ENCODE measurements around the gene CYTL1. TPM values are rescaled to one million over a fixed set of nuclear protein-coding genes. Genes with fewer than 3 reads are reported as not detected.
"Not testable (repeated sequence)": the region's sequence is repeated elsewhere in the genome, so short reads cannot be mapped to it uniquely, and the experiment has no call there.

The CYTL1 gene
- total RNA-seq, 4 donors from 2014 or later = 0.51 to 15.9 (median 9.8) TPM

DNA sequence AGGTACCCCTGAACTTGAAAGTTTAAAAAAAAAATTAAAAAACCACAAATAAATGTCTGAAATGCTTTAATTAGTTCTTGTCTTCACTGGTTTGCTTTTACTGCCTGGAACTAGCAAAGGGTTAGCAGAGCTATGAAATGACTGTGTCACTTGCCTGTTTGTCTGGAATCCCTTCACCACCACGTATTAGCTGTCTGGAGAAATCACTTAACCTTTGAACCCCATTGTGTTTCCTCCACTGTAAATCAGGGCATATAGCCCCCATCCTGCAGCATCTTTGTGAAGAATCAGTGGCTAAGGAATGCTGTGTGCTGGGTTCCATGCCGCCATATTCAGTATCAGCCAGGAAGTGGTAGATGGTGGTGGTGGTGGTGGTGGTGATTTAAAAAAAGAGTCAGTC is 6.3 kb downstream of the CYTL1 start:
- no peak for DNase-seq
- Histone ChIP-seq H3K9me3 (no peaks in the 10 kb centered on the region), H3K4me3 (no peak overlapping the region), H3K36me3 (no peaks in the 10 kb centered on the region), H3K27me3 (no peaks in the 10 kb centered on the region), H3K4me1 (no peaks in the 10 kb centered on the region), H3K27ac (no peak overlapping the region)
- intact Hi-C loops (cut with DNase I; ENCODE audit: low total_unique reads) = no loop called here
- TF ChIP-seq, protein P1, sequence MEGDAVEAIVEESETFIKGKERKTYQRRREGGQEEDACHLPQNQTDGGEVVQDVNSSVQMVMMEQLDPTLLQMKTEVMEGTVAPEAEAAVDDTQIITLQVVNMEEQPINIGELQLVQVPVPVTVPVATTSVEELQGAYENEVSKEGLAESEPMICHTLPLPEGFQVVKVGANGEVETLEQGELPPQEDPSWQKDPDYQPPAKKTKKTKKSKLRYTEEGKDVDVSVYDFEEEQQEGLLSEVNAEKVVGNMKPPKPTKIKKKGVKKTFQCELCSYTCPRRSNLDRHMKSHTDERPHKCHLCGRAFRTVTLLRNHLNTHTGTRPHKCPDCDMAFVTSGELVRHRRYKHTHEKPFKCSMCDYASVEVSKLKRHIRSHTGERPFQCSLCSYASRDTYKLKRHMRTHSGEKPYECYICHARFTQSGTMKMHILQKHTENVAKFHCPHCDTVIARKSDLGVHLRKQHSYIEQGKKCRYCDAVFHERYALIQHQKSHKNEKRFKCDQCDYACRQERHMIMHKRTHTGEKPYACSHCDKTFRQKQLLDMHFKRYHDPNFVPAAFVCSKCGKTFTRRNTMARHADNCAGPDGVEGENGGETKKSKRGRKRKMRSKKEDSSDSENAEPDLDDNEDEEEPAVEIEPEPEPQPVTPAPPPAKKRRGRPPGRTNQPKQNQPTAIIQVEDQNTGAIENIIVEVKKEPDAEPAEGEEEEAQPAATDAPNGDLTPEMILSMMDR (IDR thresholded peaks at IDR 0.05) = no peak
- TF ChIP-seq POLR2A (IDR thresholded peaks at IDR 0.05) = no peak

DNA sequence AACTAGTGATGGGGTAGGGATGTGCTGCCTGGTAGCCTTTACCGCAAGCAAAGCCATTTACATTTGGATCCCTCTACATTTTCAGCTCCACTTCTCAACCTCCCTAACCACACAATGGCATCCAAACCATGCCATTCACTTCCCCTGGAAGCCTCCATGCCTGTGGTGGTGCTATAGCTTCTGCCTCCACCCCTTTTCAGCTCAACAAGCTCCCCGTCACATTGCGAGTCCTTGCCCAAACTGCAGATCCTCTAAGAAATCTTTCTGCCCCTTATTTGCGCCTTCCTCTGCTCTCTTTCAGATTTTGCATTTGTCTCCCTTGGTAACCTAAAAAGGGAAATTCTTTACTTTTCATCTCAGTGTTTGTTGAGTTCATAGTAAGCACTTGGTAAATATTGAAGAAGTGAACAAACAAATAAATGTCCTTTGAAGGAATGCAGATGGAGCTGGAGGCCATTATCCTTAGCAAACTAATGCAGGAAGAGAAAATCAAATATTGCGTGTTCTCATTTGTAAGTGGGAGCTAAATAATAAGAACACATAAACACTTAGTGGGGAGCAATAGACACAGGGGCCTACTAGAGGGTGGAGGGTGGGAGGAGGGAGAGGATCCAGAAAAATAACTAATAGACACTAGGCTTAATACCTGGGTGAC is 6.9 kb downstream of the CYTL1 start:
- intact Hi-C loops (cut with DNase I; ENCODE audit: low total_unique reads) = no loop called here
- TF ChIP-seq, protein P1 (IDR thresholded peaks at IDR 0.05) = no peak
- no peak for TF ChIP-seq POLR2A (IDR thresholded peaks at IDR 0.05)
- no peak overlapping the region for H3K27ac ChIP-seq
- no peaks in the 10 kb centered on the region for H3K4me1 ChIP-seq
- no peak overlapping the region for H3K4me3 ChIP-seq
- H3K36me3 ChIP-seq = no peaks in the 10 kb centered on the region
- H3K27me3 ChIP-seq = no peaks in the 10 kb centered on the region
- DNase-seq = no peak
- no peaks in the 10 kb centered on the region for H3K9me3 ChIP-seq

DNA sequence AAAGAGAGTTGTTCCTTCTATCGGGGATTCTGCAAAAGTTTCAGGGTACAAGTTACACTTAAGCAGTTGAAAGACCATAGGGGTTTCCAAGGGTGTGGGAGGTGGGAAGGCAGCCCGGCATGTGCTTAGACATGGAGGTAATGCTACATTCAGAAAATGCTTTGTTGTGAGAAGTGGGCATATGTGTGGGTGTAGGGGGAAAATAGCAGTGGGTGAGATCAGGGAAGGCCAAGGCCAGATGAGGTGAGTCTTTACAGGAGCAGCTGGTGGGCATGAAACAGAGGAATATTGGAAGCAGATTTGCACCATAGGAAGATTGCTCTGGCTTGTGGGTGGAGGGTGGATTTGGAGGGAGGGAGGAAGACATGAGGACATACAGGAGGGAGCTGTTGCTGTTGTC is 8.3 kb downstream of the CYTL1 start:
- Histone ChIP-seq H3K4me3 (no peak overlapping the region), H3K4me1 (no peaks in the 10 kb centered on the region), H3K36me3 (no peaks in the 10 kb centered on the region), H3K27me3 (no peaks in the 10 kb centered on the region), H3K9me3 (no peaks in the 10 kb centered on the region), H3K27ac (no peak overlapping the region)
- DNase-seq = no peak
- no peak for TF ChIP-seq POLR2A (IDR thresholded peaks at IDR 0.05)
- TF ChIP-seq, protein P1 (IDR thresholded peaks at IDR 0.05) = no peak
- intact Hi-C loops (cut with DNase I; ENCODE audit: low total_unique reads) = no loop called here

DNA sequence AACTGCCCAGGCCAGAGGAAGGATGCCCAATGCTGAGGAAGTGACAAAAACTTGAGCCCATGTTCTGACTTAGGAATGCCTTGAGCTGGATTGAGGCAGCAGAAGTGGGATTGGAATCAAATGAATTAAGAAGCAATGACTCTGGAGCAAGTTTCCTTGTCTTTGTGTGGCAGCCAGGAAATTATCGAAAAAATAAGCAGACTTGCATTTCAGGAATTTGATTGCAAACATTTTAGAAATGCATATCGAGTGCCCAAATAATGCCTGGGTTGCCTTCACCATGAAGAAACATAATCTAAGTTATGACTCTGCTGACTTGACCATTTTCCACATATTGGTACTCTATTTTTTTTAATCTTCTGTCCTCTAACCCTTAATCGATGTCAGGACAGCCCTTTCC is 9.5 kb downstream of the CYTL1 start:
- no peak overlapping the region for H3K27ac ChIP-seq
- H3K4me3 ChIP-seq = no peak overlapping the region
- no peak for DNase-seq
- H3K27me3 ChIP-seq = no peaks in the 10 kb centered on the region
- no peak for TF ChIP-seq POLR2A (IDR thresholded peaks at IDR 0.05)
- TF ChIP-seq, protein P1 (IDR thresholded peaks at IDR 0.05) = no peak
- H3K36me3 ChIP-seq = no peaks in the 10 kb centered on the region
- H3K9me3 ChIP-seq = no peaks in the 10 kb centered on the region
- no peaks in the 10 kb centered on the region for H3K4me1 ChIP-seq
- intact Hi-C loops (cut with DNase I; ENCODE audit: low total_unique reads) = no loop called here

DNA sequence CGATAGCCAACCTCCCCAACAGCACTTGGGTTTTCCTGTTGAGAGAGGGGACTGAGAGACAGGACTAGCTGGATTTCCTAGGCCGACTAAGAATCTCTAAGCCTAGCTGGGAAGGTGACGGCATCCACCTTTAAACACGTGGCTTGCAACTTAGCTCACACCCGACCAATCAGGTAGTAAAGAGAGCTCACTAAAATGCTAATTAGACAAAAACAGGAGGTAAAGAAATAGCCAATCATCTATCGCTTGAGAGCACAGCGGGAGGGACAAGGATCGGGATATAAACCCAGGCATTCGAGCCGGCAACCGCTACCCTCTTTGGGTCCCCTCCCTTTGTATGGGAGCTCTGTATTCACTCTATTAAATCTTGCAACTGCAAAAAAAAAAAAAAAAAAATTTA is 12.3 kb downstream of the CYTL1 start:
- intact Hi-C loops (cut with DNase I; ENCODE audit: low total_unique reads); DNase-seq: not testable (repeated sequence)

DNA sequence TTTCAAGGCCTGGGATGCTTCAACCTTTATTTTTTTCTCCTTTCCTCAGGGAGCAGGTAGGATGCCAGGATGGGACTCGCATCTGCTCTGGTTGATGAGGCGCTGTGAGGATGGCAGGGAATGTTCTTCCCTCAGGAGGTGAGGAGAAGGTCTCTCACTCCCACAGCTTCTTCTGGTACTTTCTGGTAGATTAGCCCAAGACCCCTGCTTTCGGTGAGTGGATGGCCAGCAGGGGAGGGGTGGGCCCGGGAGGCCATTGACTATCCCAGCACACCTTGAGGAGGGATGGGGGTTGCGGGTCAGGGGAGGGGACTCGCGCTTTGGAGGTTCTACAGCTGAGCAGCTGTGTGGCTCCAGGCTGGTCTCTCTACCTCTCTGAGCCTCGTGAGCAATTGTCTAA is 14.8 kb downstream of the CYTL1 start:
- intact Hi-C loops (cut with DNase I; ENCODE audit: low total_unique reads) = loop anchor here (5.0 kb wide), 1 partner anchor 147 kb away; the partner anchor contains the start of gene MSX1
- no peak for DNase-seq

More for the DNA sequence above, 12.3 kb downstream of the CYTL1 start:
- not testable (repeated sequence) for H3K4me3 ChIP-seq, H3K27me3 ChIP-seq, H3K4me1 ChIP-seq, H3K9me3 ChIP-seq, H3K27ac ChIP-seq, H3K36me3 ChIP-seq

More for the DNA sequence above, 14.8 kb downstream of the CYTL1 start:
- no peak overlapping the region for H3K27ac ChIP-seq
- H3K4me3 ChIP-seq = no peak overlapping the region
- H3K27me3 ChIP-seq = no peaks in the 10 kb centered on the region
- H3K9me3 ChIP-seq = no peaks in the 10 kb centered on the region
- H3K4me1 ChIP-seq = no peaks in the 10 kb centered on the region
- no peaks in the 10 kb centered on the region for H3K36me3 ChIP-seq
- TF ChIP-seq POLR2A (IDR thresholded peaks at IDR 0.05) = no peak
- TF ChIP-seq, protein P1 (IDR thresholded peaks at IDR 0.05) = no peak

All from uterus (tissue), 4 donors.